ENCODE results near the gene PSMD3. TPM values are rescaled to one million over a fixed set of nuclear protein-coding genes. Genes with fewer than 3 reads are reported as not detected.

The PSMD3 gene
- total and polyA plus RNA-seq, 2 of the 4 experiments (the other 2 are of a cell fraction): 123 to 155 TPM

- ATAC-seq (ENCODE audit: low read depth): no peak
- H2BK20ac ChIP-seq (ENCODE audit: low read depth, low read length): no peak overlapping the region
- no peak overlapping the region for H3K9ac ChIP-seq (ENCODE audit: low read depth, low read length)
- TF ChIP-seq RAD21 (IDR thresholded peaks at IDR 0.05; ENCODE audit: low read length) (no peak), FOS (IDR thresholded peaks at IDR 0.05; ENCODE audit: low read depth, low read length) (no peak), CHD1 (IDR thresholded peaks at IDR 0.05; ENCODE audit: low read depth, low read length) (no peak), RCOR1 (IDR thresholded peaks at IDR 0.05; ENCODE audit: insufficient replicate concordance, low read length) (no peak), MXI1 (IDR thresholded peaks at IDR 0.05; ENCODE audit: borderline replicate concordance, low read depth, low read length) (no peak), CTCF (conservative IDR thresholded peaks at IDR 0.05; ENCODE audit: low read depth, low read length) (no peak), MAZ (IDR thresholded peaks at IDR 0.05; ENCODE audit: borderline replicate concordance, low read depth, low read length) (no peak), CEBPB (IDR thresholded peaks at IDR 0.05; ENCODE audit: low read depth, low read length) (no peak)
- peaks cover 13% of the 10 kb centered on the region for H3K9me1 ChIP-seq (ENCODE audit: insufficient read depth, low read length)
- H2AK5ac ChIP-seq (ENCODE audit: low read depth, low read length): no peak overlapping the region
- H4K91ac ChIP-seq (ENCODE audit: insufficient read depth, low read depth, low read length): no peak overlapping the region
- no peak overlapping the region for H4K8ac ChIP-seq (ENCODE audit: low read depth in 2 of 2, low read length in 2 of 2)
- no peak overlapping the region for H4K5ac ChIP-seq (ENCODE audit: low read depth, low read length)
- H3K9me3 ChIP-seq (ENCODE audit: control insufficient read depth, insufficient read depth, low read length): no peaks in the 10 kb centered on the region
- no peak overlapping the region for H2BK120ac ChIP-seq (ENCODE audit: low read depth, low read length)
- no peak overlapping the region for H2BK5ac ChIP-seq (ENCODE audit: low read depth, low read length, poor library complexity, severe bottlenecking)
- intact Hi-C loops (cut with micrococcal nuclease) (no loop called here), in situ Hi-C loops (cut with MboI; ENCODE audit: low sequenced_read_pairs) (no loop called here), dilution Hi-C loops (cut with HindIII; ENCODE audit: low sequenced_read_pairs, unreplicated experiment) (no loop called here)
- H3K36me3 ChIP-seq (ENCODE audit: control insufficient read depth, insufficient read depth, low read length): no peaks in the 10 kb centered on the region
- WGBS, 2 experiments (ENCODE audit: extremely low coverage in 2 of 2, insufficient read length in 1 of 2): no CpG with 5 or more reads among the region's 5 CpGs
- H3K79me1 ChIP-seq (ENCODE audit: low read depth in 1 of 2, low read length in 2 of 2): no peaks in the 10 kb centered on the region
- no peak for DNase-seq
- BruUV-seq (replicated peaks): no TSS peak
- no peak overlapping the region for H2BK15ac ChIP-seq (ENCODE audit: low read depth, low read length)
- CTCF ChIA-PET: no interaction called here
- no peak overlapping the region for H3K4me2 ChIP-seq (ENCODE audit: low read depth, low read length)
- H4K20me1 ChIP-seq (ENCODE audit: insufficient read depth, low read length): peaks cover 4% of the 10 kb centered on the region
- no peak overlapping the region for H3K14ac ChIP-seq (replicated peaks; ENCODE audit: low read depth, low read length)
- H3K4me1 ChIP-seq (ENCODE audit: control insufficient read depth, insufficient read depth, low read length): peaks cover 15% of the 10 kb centered on the region
- no peak overlapping the region for H2AFZ ChIP-seq (replicated peaks; ENCODE audit: low read length, poor library complexity)
- no peak overlapping the region for H3K56ac ChIP-seq (ENCODE audit: extremely low read depth, insufficient read depth, low read length)
- H3K4ac ChIP-seq (ENCODE audit: low read depth, low read length): peak overlapping the region; percentile 27; the same call in 1 of the 2 replicates
- no peak overlapping the region for H3K18ac ChIP-seq (ENCODE audit: low read depth, low read length)
- no peak overlapping the region for H2AK9ac ChIP-seq (replicated peaks; ENCODE audit: low read depth, low read length, poor library complexity)
- no peak overlapping the region for H3K27ac ChIP-seq (ENCODE audit: insufficient read depth, low read length)
- POLR2A ChIA-PET (ENCODE audit: unreplicated experiment): no interaction called here
- H3K23ac ChIP-seq (ENCODE audit: low read depth, low read length): no peak overlapping the region
- no peaks in the 10 kb centered on the region for H3K27me3 ChIP-seq (ENCODE audit: control insufficient read depth, insufficient read depth, low read length)
- H3K4me3 ChIP-seq (ENCODE audit: insufficient read depth, low read depth, low read length): no peak overlapping the region
These were observed 46.3 kb upstream of the PSMD3 start for GRCh38 chr17:39934324-39934723.
